K562 (cell line): ENCODE measurements around the gene S100G. TPM values are rescaled to one million over a fixed set of nuclear protein-coding genes. Genes with fewer than 3 reads are reported as not detected.

Source experiments
- AFF1 ChIP-seq, 2 experiments: fragments of 450-650 bp; IDR thresholded peaks; 2 replicates each; pipeline ENCODE4 v1.6.1; 2018; ENCODE audit warnings: mild to moderate bottlenecking in 2 of 2, low read depth in 1 of 2; ENCODE audit not compliant: partially characterized antibody in 2 of 2
- CREB5 ChIP-seq: fragments of 250-450 bp; sonication (Bioruptor Pico); IDR thresholded peaks from 2 replicates; pipeline ENCODE4 v1.5.0; 2020; ENCODE audit warnings: mild to moderate bottlenecking
- FOXK1 ChIP-seq: sonication (generic); formaldehyde crosslinking; IDR thresholded peaks from 2 replicates; pipeline ENCODE4 v1.8.0; 2022; ENCODE audit warnings: missing genetic modification reagents, mild to moderate bottlenecking, borderline replicate concordance
- MBD1 ChIP-seq: fragments of 250-450 bp; sonication (Bioruptor Pico); IDR thresholded peaks from 2 replicates; pipeline ENCODE4 v1.8.0; 2022; ENCODE audit warnings: inconsistent platforms
- TARDBP ChIP-seq: fragments of 450-650 bp; IDR thresholded peaks from 2 replicates; pipeline ENCODE4 v1.6.1; 2016
- ZFP1 ChIP-seq: fragments of 450-650 bp; formaldehyde crosslinking; IDR thresholded peaks from 2 replicates; pipeline ENCODE4 v1.4.0; 2020; ENCODE audit warnings: mild to moderate bottlenecking, mixed read lengths
- ZKSCAN8 ChIP-seq: fragments of 200-800 bp; sonication (Bioruptor generic); IDR thresholded peaks from 2 replicates; pipeline ENCODE4 v1.6.1; 2016; ENCODE audit warnings: missing genetic modification characterization, missing compliant biosample characterization
- polyA plus RNA-seq, 8 experiments: library from polyadenylated mRNA; depleted of rRNA in 4 of 8; stranded (reverse) in 5 of 8; unstranded in 3 of 8; fragments of >200 nt; fragmentation: Nextera tagmentation in 2 of 8; fragmentation: Illumina TruSeq in 1 of 8; extraction: Ambion mirVana in 2 of 8; extraction: Trizol in 1 of 8; gene quantifications; 2 replicates each; pipeline versions ENCODE4 v1.2.1 to v1.2.3, GENCODE V29; 2011 to 2014; ENCODE audit warnings: inconsistent platforms in 1 of 8, missing spikeins in 1 of 8
- total RNA-seq, 7 experiments: library from RNA; depleted of rRNA in 6 of 7; stranded (reverse); fragments of >200 nt in 6 of 7; fragmentation: Illumina TruSeq in 2 of 7; extraction: Trizol in 2 of 7; gene quantifications; 2 replicates each; pipeline versions ENCODE4 v1.2.1 to v1.2.3, GENCODE V29; 2011 to 2021; ENCODE audit warnings: low replicate concordance in 1 of 7
- TF ChIP-seq, protein P1 (sequence below): fragments of 450-650 bp; IDR thresholded peaks from one replicate; pipeline ENCODE4 v1.6.1; 2018; ENCODE audit warnings: mild to moderate bottlenecking, moderate library complexity; ENCODE audit not compliant: partially characterized antibody

Gene S100G
- total and polyA plus RNA-seq, 9 of the 15 experiments (the other 6 are each of a cell fraction or from before 2014, with no cell fraction given) = not detected

DNA sequence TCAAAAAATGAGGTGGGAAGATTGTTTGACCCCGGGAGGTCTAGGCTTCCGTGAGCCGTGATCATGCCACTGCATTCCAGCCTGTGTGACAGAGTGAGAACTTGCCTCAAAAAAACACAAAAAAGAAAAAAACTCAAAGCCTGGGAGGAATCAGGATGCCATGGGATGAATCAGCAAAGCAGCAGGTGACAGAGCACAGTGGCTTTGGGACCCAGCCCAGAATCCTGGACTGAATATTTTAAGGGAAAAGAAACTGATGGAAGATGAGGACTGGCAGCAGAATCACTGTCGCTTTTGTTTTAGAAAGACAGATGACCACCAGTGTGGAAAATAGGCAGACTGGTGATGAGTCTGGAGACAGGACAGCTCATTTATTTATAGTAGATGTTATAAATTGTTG is 16.6 kb downstream of the S100G start (continued):
- TF ChIP-seq AFF1 (IDR thresholded peaks at IDR 0.05; ENCODE audit: low read depth in 1 of 2, partially characterized antibody in 2 of 2) = no peak
- TF ChIP-seq ZFP1 (CRISPR knock-in tag) = no peak
- TF ChIP-seq CREB5 = no peak
- no peak for TF ChIP-seq TARDBP
- no peak for TF ChIP-seq ZKSCAN8 (CRISPR knock-in tag)
- TF ChIP-seq FOXK1 (CRISPR knock-in tag) = no peak
- TF ChIP-seq, protein P1, sequence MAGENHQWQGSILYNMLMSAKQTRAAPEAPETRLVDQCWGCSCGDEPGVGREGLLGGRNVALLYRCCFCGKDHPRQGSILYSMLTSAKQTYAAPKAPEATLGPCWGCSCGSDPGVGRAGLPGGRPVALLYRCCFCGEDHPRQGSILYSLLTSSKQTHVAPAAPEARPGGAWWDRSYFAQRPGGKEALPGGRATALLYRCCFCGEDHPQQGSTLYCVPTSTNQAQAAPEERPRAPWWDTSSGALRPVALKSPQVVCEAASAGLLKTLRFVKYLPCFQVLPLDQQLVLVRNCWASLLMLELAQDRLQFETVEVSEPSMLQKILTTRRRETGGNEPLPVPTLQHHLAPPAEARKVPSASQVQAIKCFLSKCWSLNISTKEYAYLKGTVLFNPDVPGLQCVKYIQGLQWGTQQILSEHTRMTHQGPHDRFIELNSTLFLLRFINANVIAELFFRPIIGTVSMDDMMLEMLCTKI = no peak
- TF ChIP-seq MBD1 (CRISPR knock-in tag) = no peak
